ENCODE results near the gene COMP. TPM values are rescaled to one million over a fixed set of nuclear protein-coding genes. Genes with fewer than 3 reads are reported as not detected.

Gene COMP
- total RNA-seq, 1 experiment from 2014 or later: not detected

DNA sequence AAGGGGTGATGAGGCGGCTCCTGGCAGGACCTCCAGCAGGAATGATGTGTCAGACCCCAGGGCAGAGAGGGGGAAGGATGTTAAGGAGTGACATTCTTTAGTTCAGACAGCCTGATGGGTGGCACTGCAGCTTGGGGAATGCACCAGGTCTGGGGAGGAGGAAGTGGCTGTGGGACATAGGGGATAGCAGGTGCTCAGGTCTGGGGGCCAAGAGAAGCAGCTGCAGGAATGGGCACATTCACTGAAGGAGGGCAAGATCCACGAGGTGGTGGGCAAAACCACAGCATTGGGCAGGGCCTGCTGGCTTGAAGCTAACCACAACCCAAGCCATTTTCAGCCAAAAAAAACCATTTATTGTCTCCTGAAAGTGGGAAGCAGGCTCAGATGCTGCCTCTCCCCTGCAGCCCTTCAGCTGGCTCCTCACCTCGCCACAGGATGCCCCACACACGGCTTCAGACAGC is 26.5 kb downstream of the COMP start:
- H3K27me3 ChIP-seq (replicated peaks): no peaks in the 10 kb centered on the region
- H3K9me3 ChIP-seq (replicated peaks): no peaks in the 10 kb centered on the region
- no peak overlapping the region for H3K27ac ChIP-seq
- DNase-seq (ENCODE audit: low read depth in 1 of 2, low spot score in 2 of 2): no peak
- no peak overlapping the region for H3K4me3 ChIP-seq
- H3K36me3 ChIP-seq: no peaks in the 10 kb centered on the region
- peaks cover 3% of the 10 kb centered on the region; the same call in 1 of the 2 replicates for H3K4me1 ChIP-seq (replicated peaks)

- Histone ChIP-seq H3K36me3 (no peaks in the 10 kb centered on the region), H3K4me3 (no peak overlapping the region), H3K4me1 (replicated peaks) (peaks cover 3% of the 10 kb centered on the region; the same call in 1 of the 2 replicates), H3K9me3 (replicated peaks) (no peaks in the 10 kb centered on the region), H3K27ac (no peak overlapping the region), H3K27me3 (replicated peaks) (no peaks in the 10 kb centered on the region)
- DNase-seq (ENCODE audit: low read depth in 1 of 2, low spot score in 2 of 2): no peak
These were observed 27.2 kb downstream of the COMP start for GRCh38 chr19:18763674-18764590.

GRCh38 chr19:18762125-18763023 is 28.7 kb downstream of the COMP start:
- DNase-seq (ENCODE audit: low read depth in 1 of 2, low spot score in 2 of 2): no peak
- no peaks in the 10 kb centered on the region for H3K9me3 ChIP-seq (replicated peaks)
- H3K36me3 ChIP-seq: no peaks in the 10 kb centered on the region
- no peak overlapping the region for H3K27ac ChIP-seq
- no peak overlapping the region for H3K4me3 ChIP-seq
- no peaks in the 10 kb centered on the region for H3K27me3 ChIP-seq (replicated peaks)
- H3K4me1 ChIP-seq (replicated peaks): peaks cover 3% of the 10 kb centered on the region; the same call in 1 of the 2 replicates

GRCh38 chr19:18761531-18762110 is 29.5 kb downstream of the COMP start:
- no peaks in the 10 kb centered on the region for H3K36me3 ChIP-seq
- no peak overlapping the region for H3K27ac ChIP-seq
- H3K4me1 ChIP-seq (replicated peaks): peaks cover 3% of the 10 kb centered on the region; the same call in 1 of the 2 replicates
- DNase-seq (ENCODE audit: low read depth in 1 of 2, low spot score in 2 of 2): no peak
- H3K9me3 ChIP-seq (replicated peaks): no peaks in the 10 kb centered on the region
- H3K27me3 ChIP-seq (replicated peaks): no peaks in the 10 kb centered on the region
- H3K4me3 ChIP-seq: no peak overlapping the region

- no peaks in the 10 kb centered on the region for H3K9me3 ChIP-seq (replicated peaks)
- DNase-seq (ENCODE audit: low read depth in 1 of 2, low spot score in 2 of 2): no peak
- H3K27me3 ChIP-seq (replicated peaks): no peaks in the 10 kb centered on the region
- H3K4me3 ChIP-seq: no peak overlapping the region
- no peaks in the 10 kb centered on the region for H3K36me3 ChIP-seq
- H3K4me1 ChIP-seq (replicated peaks): peaks cover 3% of the 10 kb centered on the region; the same call in 1 of the 2 replicates
- no peak overlapping the region for H3K27ac ChIP-seq
These were observed 30.4 kb downstream of the COMP start for GRCh38 chr19:18760440-18761383.

- Histone ChIP-seq H3K4me3 (no peak overlapping the region), H3K27me3 (replicated peaks) (no peaks in the 10 kb centered on the region), H3K9me3 (replicated peaks) (no peaks in the 10 kb centered on the region), H3K27ac (no peak overlapping the region), H3K36me3 (no peaks in the 10 kb centered on the region), H3K4me1 (replicated peaks) (peaks cover 3% of the 10 kb centered on the region; the same call in 1 of the 2 replicates)
- no peak for DNase-seq (ENCODE audit: low read depth in 1 of 2, low spot score in 2 of 2)
These were observed 31.1 kb downstream of the COMP start for GRCh38 chr19:18759995-18760426.

- Histone ChIP-seq H3K27me3 (replicated peaks) (no peaks in the 10 kb centered on the region), H3K36me3 (no peaks in the 10 kb centered on the region), H3K4me3 (no peak overlapping the region), H3K4me1 (replicated peaks) (peaks cover 3% of the 10 kb centered on the region; the same call in 1 of the 2 replicates), H3K27ac (no peak overlapping the region), H3K9me3 (replicated peaks) (no peaks in the 10 kb centered on the region)
- no peak for DNase-seq (ENCODE audit: low read depth in 1 of 2, low spot score in 2 of 2)
These were observed 31.7 kb downstream of the COMP start for GRCh38 chr19:18759304-18759994.

- DNase-seq (ENCODE audit: low read depth in 1 of 2, low spot score in 2 of 2): no peak
- no peak overlapping the region for H3K4me3 ChIP-seq
- no peak overlapping the region for H3K27ac ChIP-seq
- H3K9me3 ChIP-seq (replicated peaks): no peaks in the 10 kb centered on the region
- no peaks in the 10 kb centered on the region for H3K36me3 ChIP-seq
- no peaks in the 10 kb centered on the region for H3K4me1 ChIP-seq (replicated peaks)
- no peaks in the 10 kb centered on the region for H3K27me3 ChIP-seq (replicated peaks)
These were observed 34.2 kb downstream of the COMP start for GRCh38 chr19:18756896-18757295.

DNA sequence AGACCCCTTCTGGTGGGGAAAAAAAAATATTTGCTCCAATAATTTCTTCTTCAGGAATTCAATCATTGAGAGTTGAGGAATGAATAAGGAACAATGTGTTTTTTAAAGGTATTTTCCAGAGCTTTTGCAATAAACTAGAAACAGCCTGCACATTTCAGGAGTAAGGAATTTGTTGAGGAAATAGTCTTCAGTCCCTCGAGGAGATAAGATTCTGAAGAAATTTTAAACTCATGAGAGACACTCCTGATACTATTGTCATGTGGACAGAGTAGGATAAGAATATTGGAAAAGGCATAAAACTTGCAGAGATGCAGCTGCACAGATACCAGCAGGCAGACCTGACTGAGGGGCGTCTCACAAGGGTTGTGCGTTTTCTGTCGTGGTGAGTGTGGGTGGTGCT is 36.6 kb downstream of the COMP start:
- Histone ChIP-seq H3K36me3 (no peaks in the 10 kb centered on the region), H3K4me1 (replicated peaks) (no peaks in the 10 kb centered on the region), H3K27ac (no peak overlapping the region), H3K27me3 (replicated peaks) (no peaks in the 10 kb centered on the region), H3K4me3 (no peak overlapping the region), H3K9me3 (replicated peaks) (no peaks in the 10 kb centered on the region)
- no peak for DNase-seq (ENCODE audit: low read depth in 1 of 2, low spot score in 2 of 2)

DNA sequence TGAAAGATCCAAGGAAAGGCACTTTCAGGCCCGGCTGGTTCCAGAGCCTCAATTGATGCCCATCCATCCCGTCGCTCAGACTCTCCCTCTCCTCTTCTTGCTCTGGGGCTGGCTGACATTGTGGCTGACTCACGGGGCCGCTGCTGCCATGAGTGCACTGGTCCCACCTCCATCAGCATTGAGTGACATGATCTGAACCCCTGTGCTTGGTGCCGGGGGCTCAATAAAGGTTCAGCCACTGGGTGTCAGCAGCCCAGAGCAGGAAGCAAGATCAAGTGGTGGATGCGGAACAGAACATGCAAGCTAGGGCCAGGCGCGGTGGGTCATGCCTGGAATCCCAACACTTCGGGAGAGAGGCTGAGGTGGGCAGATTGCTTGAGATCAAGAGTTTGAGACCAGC is 39.5 kb downstream of the COMP start:
- DNase-seq (ENCODE audit: low read depth in 1 of 2, low spot score in 2 of 2): no peak
- H3K4me1 ChIP-seq (replicated peaks): no peaks in the 10 kb centered on the region
- no peaks in the 10 kb centered on the region for H3K27me3 ChIP-seq (replicated peaks)
- no peaks in the 10 kb centered on the region for H3K36me3 ChIP-seq
- H3K4me3 ChIP-seq: no peak overlapping the region
- H3K27ac ChIP-seq: no peak overlapping the region
- H3K9me3 ChIP-seq (replicated peaks): no peaks in the 10 kb centered on the region

- H3K4me1 ChIP-seq (replicated peaks): no peaks in the 10 kb centered on the region
- no peaks in the 10 kb centered on the region for H3K36me3 ChIP-seq
- H3K9me3 ChIP-seq (replicated peaks): no peaks in the 10 kb centered on the region
- DNase-seq (ENCODE audit: low read depth in 1 of 2, low spot score in 2 of 2): no peak
- no peak overlapping the region for H3K27ac ChIP-seq
- no peak overlapping the region for H3K4me3 ChIP-seq
- no peaks in the 10 kb centered on the region for H3K27me3 ChIP-seq (replicated peaks)
These were observed 40.7 kb downstream of the COMP start for GRCh38 chr19:18750295-18750970.

Data from SJSA1 (cell line).